Myocyte (in vitro differentiated cells): ENCODE measurements around the gene FOXK2. TPM values are rescaled to one million over a fixed set of nuclear protein-coding genes. Genes with fewer than 3 reads are reported as not detected.

ENCODE experiments used
- total RNA-seq: library from RNA; depleted of rRNA; stranded (reverse); fragments of >200 nt; gene quantifications from 2 replicates; pipeline ENCODE4 v1.2.3, GENCODE V29; 2014

Gene FOXK2
- total RNA-seq, 1 donor from 2014 or later: 53.8 TPM

Other genes starting within 250 kb of the FOXK2 start
- 29.0 and 37.1 TPM in 2 replicates for gene CSNK1D, start 246.0 kb upstream of the FOXK2 start, total RNA-seq
- gene CD7, start 202.1 kb upstream of the FOXK2 start, total RNA-seq: 1.4 TPM in 1 of 2 replicates, not detected in the other
- 65.8 and 76.1 TPM in 2 replicates for gene SECTM1, start 186.0 kb upstream of the FOXK2 start, total RNA-seq
- gene TEX19, start 160.5 kb upstream of the FOXK2 start, total RNA-seq: 0.80 and 1.1 TPM in 2 replicates
- 29.1 and 60.3 TPM in 2 replicates for gene UTS2R, start 148.0 kb upstream of the FOXK2 start, total RNA-seq
- gene HEXD, start 101.4 kb upstream of the FOXK2 start, total RNA-seq: 30.2 and 41.8 TPM in 2 replicates
- gene OGFOD3, start 101.1 kb upstream of the FOXK2 start, total RNA-seq: 37.4 and 53.4 TPM in 2 replicates
- gene CYBC1, start 69.0 kb upstream of the FOXK2 start, total RNA-seq: 59.0 and 62.2 TPM in 2 replicates
- 55.4 and 66.1 TPM in 2 replicates for gene NARF, start 61.0 kb upstream of the FOXK2 start, total RNA-seq
- 88.2 and 97.7 TPM in 2 replicates for gene WDR45B, start 128.7 kb downstream of the FOXK2 start, total RNA-seq
- 26.6 and 45.5 TPM in 2 replicates for gene RAB40B, start 179.0 kb downstream of the FOXK2 start, total RNA-seq
- gene FN3KRP, start 197.0 kb downstream of the FOXK2 start, total RNA-seq: 17.8 and 20.3 TPM in 2 replicates
- gene FN3K, start 215.9 kb downstream of the FOXK2 start, total RNA-seq: 0.21 and 0.42 TPM in 2 replicates
- gene TBCD, start 232.3 kb downstream of the FOXK2 start, total RNA-seq: 25.4 and 33.8 TPM in 2 replicates